ENCODE measurements around the gene CRELD1. TPM values are rescaled to one million over a fixed set of nuclear protein-coding genes. Genes with fewer than 3 reads are reported as not detected.

CRELD1 gene
- total and polyA plus RNA-seq, 2 of the 13 experiments (the other 11 are each of a cell fraction or from before 2014, with no cell fraction given) = 27.1 to 61.9 TPM

DNA sequence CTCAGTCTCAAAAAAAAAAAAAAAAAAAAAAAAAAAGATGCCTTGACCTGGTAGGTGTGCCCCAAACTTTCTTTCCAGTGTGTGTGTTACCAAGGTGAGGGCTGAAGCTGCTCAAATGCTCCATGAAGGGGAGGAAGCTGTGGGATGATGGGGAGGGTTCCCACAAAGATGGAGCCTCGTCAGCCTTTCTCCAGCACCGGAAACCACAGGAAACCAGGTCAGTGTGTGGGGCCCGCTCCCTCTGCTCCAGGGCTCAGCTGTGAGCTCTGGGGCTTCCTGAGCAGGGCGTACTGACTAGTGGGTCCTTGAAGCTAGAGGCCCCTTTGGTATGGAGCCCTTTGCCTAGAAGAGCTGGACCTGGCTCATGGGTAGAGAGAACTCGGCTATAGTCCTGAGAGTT lies 31.7 kb upstream of the CRELD1 start (continued):
- no peak for TF ChIP-seq ATF7-NPFF (CRISPR knock-in tag; IDR thresholded peaks at IDR 0.05; ENCODE audit: low read depth)
- TF ChIP-seq, protein P1, sequence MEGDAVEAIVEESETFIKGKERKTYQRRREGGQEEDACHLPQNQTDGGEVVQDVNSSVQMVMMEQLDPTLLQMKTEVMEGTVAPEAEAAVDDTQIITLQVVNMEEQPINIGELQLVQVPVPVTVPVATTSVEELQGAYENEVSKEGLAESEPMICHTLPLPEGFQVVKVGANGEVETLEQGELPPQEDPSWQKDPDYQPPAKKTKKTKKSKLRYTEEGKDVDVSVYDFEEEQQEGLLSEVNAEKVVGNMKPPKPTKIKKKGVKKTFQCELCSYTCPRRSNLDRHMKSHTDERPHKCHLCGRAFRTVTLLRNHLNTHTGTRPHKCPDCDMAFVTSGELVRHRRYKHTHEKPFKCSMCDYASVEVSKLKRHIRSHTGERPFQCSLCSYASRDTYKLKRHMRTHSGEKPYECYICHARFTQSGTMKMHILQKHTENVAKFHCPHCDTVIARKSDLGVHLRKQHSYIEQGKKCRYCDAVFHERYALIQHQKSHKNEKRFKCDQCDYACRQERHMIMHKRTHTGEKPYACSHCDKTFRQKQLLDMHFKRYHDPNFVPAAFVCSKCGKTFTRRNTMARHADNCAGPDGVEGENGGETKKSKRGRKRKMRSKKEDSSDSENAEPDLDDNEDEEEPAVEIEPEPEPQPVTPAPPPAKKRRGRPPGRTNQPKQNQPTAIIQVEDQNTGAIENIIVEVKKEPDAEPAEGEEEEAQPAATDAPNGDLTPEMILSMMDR (CRISPR knock-in tag; IDR thresholded peaks at IDR 0.05) = no peak
- no peak for TF ChIP-seq ARNT2 (CRISPR knock-in tag; IDR thresholded peaks at IDR 0.05; ENCODE audit: low read depth)
- TF ChIP-seq, protein P2, sequence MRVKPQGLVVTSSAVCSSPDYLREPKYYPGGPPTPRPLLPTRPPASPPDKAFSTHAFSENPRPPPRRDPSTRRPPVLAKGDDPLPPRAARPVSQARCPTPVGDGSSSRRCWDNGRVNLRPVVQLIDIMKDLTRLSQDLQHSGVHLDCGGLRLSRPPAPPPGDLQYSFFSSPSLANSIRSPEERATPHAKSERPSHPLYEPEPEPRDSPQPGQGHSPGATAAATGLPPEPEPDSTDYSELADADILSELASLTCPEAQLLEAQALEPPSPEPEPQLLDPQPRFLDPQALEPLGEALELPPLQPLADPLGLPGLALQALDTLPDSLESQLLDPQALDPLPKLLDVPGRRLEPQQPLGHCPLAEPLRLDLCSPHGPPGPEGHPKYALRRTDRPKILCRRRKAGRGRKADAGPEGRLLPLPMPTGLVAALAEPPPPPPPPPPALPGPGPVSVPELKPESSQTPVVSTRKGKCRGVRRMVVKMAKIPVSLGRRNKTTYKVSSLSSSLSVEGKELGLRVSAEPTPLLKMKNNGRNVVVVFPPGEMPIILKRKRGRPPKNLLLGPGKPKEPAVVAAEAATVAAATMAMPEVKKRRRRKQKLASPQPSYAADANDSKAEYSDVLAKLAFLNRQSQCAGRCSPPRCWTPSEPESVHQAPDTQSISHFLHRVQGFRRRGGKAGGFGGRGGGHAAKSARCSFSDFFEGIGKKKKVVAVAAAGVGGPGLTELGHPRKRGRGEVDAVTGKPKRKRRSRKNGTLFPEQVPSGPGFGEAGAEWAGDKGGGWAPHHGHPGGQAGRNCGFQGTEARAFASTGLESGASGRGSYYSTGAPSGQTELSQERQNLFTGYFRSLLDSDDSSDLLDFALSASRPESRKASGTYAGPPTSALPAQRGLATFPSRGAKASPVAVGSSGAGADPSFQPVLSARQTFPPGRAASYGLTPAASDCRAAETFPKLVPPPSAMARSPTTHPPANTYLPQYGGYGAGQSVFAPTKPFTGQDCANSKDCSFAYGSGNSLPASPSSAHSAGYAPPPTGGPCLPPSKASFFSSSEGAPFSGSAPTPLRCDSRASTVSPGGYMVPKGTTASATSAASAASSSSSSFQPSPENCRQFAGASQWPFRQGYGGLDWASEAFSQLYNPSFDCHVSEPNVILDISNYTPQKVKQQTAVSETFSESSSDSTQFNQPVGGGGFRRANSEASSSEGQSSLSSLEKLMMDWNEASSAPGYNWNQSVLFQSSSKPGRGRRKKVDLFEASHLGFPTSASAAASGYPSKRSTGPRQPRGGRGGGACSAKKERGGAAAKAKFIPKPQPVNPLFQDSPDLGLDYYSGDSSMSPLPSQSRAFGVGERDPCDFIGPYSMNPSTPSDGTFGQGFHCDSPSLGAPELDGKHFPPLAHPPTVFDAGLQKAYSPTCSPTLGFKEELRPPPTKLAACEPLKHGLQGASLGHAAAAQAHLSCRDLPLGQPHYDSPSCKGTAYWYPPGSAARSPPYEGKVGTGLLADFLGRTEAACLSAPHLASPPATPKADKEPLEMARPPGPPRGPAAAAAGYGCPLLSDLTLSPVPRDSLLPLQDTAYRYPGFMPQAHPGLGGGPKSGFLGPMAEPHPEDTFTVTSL (CRISPR knock-in tag; IDR thresholded peaks at IDR 0.05; ENCODE audit: borderline replicate concordance) = no peak
- TF ChIP-seq, protein P3, sequence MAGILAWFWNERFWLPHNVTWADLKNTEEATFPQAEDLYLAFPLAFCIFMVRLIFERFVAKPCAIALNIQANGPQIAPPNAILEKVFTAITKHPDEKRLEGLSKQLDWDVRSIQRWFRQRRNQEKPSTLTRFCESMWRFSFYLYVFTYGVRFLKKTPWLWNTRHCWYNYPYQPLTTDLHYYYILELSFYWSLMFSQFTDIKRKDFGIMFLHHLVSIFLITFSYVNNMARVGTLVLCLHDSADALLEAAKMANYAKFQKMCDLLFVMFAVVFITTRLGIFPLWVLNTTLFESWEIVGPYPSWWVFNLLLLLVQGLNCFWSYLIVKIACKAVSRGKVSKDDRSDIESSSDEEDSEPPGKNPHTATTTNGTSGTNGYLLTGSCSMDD (CRISPR knock-in tag; IDR thresholded peaks at IDR 0.05) = no peak
- TF ChIP-seq ZNF432 (CRISPR knock-in tag; IDR thresholded peaks at IDR 0.05; ENCODE audit: borderline replicate concordance) = no peak
- TF ChIP-seq ZFP41 (CRISPR knock-in tag; IDR thresholded peaks at IDR 0.05; ENCODE audit: borderline replicate concordance) = no peak
- TF ChIP-seq ZNF615 (CRISPR knock-in tag; IDR thresholded peaks at IDR 0.05; ENCODE audit: borderline replicate concordance) = no peak
- no peak for TF ChIP-seq ASH2L (IDR thresholded peaks at IDR 0.05; ENCODE audit: insufficient read length, low read depth, low read length)
- TF ChIP-seq ZNF20 (CRISPR knock-in tag; IDR thresholded peaks at IDR 0.05) = no peak
- no peak for TF ChIP-seq ZBTB21 (CRISPR knock-in tag; IDR thresholded peaks at IDR 0.05)
- no peak for TF ChIP-seq TMF1 (CRISPR knock-in tag; IDR thresholded peaks at IDR 0.05; ENCODE audit: low read depth)
- no peak for TF ChIP-seq ZZZ3 (CRISPR knock-in tag; IDR thresholded peaks at IDR 0.05; ENCODE audit: borderline replicate concordance)
- TF ChIP-seq NFE2L2 (IDR thresholded peaks at IDR 0.05; ENCODE audit: low read length) = no peak
- TF ChIP-seq, protein P4, sequence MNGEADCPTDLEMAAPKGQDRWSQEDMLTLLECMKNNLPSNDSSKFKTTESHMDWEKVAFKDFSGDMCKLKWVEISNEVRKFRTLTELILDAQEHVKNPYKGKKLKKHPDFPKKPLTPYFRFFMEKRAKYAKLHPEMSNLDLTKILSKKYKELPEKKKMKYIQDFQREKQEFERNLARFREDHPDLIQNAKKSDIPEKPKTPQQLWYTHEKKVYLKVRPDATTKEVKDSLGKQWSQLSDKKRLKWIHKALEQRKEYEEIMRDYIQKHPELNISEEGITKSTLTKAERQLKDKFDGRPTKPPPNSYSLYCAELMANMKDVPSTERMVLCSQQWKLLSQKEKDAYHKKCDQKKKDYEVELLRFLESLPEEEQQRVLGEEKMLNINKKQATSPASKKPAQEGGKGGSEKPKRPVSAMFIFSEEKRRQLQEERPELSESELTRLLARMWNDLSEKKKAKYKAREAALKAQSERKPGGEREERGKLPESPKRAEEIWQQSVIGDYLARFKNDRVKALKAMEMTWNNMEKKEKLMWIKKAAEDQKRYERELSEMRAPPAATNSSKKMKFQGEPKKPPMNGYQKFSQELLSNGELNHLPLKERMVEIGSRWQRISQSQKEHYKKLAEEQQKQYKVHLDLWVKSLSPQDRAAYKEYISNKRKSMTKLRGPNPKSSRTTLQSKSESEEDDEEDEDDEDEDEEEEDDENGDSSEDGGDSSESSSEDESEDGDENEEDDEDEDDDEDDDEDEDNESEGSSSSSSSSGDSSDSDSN (CRISPR knock-in tag; IDR thresholded peaks at IDR 0.05) = no peak
- TF ChIP-seq CHD2 (IDR thresholded peaks at IDR 0.05; ENCODE audit: low read depth, low read length) = no peak
- TF ChIP-seq ZSCAN21 (CRISPR knock-in tag; IDR thresholded peaks at IDR 0.05; ENCODE audit: borderline replicate concordance) = no peak
- TF ChIP-seq, protein P5, sequence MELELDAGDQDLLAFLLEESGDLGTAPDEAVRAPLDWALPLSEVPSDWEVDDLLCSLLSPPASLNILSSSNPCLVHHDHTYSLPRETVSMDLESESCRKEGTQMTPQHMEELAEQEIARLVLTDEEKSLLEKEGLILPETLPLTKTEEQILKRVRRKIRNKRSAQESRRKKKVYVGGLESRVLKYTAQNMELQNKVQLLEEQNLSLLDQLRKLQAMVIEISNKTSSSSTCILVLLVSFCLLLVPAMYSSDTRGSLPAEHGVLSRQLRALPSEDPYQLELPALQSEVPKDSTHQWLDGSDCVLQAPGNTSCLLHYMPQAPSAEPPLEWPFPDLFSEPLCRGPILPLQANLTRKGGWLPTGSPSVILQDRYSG (CRISPR knock-in tag; IDR thresholded peaks at IDR 0.05) = no peak
- TF ChIP-seq ZSCAN22 (CRISPR knock-in tag; IDR thresholded peaks at IDR 0.05) = no peak
